Measurements from ENCODE around the gene TSR1. TPM values are rescaled to one million over a fixed set of nuclear protein-coding genes. Genes with fewer than 3 reads are reported as not detected.

Gene TSR1
- total and polyA plus RNA-seq, 2 donors (not counting 1 experiment from before 2014, with no cell fraction given): 10.2 to 31.5 TPM

DNA sequence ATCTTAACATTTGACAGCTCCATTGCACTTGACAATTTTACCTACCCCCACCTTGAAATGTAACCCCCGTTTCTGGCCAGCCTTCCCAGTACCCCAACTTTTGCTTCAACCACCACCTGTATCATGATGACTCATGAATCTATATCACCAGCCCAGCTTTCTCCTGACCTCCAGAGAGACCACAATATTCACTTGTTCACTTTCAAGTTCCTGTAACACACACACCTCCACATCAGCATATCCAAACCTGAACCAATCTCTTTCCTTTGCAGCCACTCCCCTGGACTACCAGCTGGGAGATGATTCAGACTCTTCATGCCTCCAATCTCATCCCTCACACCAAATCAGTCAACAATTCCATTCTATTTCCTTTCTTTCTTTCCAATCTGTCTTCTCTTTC lies 40.7 kb downstream of the TSR1 start:
- Histone ChIP-seq H3K79me2 (ENCODE audit: control insufficient read depth, insufficient read depth, low read length) (peaks cover 33% of the 10 kb centered on the region), H3K27ac (ENCODE audit: low read length in 2 of 2) (no peak overlapping the region), H3K4me3 (ENCODE audit: control extremely low read depth in 1 of 5, extremely low read depth in 1 of 5, insufficient read depth in 1 of 5, low read depth in 2 of 5, low read length in 4 of 5) (no peak overlapping the region), H2AFZ (ENCODE audit: insufficient read depth, low read depth, low read length, poor library complexity, severe bottlenecking) (no peak overlapping the region), H3K9ac (ENCODE audit: low read length) (no peak overlapping the region), H3K4me2 (replicated peaks; ENCODE audit: low read depth, low read length, poor library complexity, severe bottlenecking) (no peak overlapping the region), H3K36me3 (replicated peaks in 1 of 2; ENCODE audit: control extremely low read depth in 1 of 2, control insufficient read depth in 1 of 2, extremely low read depth in 1 of 2, insufficient read depth in 2 of 2, low read length in 1 of 2) (peaks cover 2 to 82% of the 10 kb centered on the region in 2 experiments), H3K9me3 (ENCODE audit: control extremely low read depth in 1 of 3, control insufficient read depth in 2 of 3, insufficient read depth in 1 of 3, low read length in 2 of 3) (no peaks in the 10 kb centered on the region), H4K20me1 (ENCODE audit: control insufficient read depth, insufficient read depth, low read length, poor library complexity, severe bottlenecking) (no peaks in the 10 kb centered on the region), H3K4me1 (ENCODE audit: control insufficient read depth in 2 of 2, insufficient read depth in 2 of 2, low read length in 2 of 2) (no peaks in the 10 kb centered on the region), H3K27me3 (replicated peaks in 1 of 4; ENCODE audit: control extremely low read depth in 1 of 4, control insufficient read depth in 3 of 4, insufficient read depth in 4 of 4, low read length in 3 of 4) (no peaks in the 10 kb centered on the region)
- ATAC-seq (ENCODE audit: low read depth): no peak
- intact Hi-C loops (cut with micrococcal nuclease): no loop called here
- WGBS (ENCODE audit: insufficient coverage): 100% methylated on average over 1 of the region's 1 CpG
- Mint-ChIP-seq H3K9me3 (ENCODE audit: insufficient read depth) (no peaks in the 10 kb centered on the region), H3K27ac (no peak overlapping the region), H3K27me3 (no peaks in the 10 kb centered on the region), H3K4me1 (no peaks in the 10 kb centered on the region), H3K4me3 (no peak overlapping the region)
- TF ChIP-seq, protein P1, sequence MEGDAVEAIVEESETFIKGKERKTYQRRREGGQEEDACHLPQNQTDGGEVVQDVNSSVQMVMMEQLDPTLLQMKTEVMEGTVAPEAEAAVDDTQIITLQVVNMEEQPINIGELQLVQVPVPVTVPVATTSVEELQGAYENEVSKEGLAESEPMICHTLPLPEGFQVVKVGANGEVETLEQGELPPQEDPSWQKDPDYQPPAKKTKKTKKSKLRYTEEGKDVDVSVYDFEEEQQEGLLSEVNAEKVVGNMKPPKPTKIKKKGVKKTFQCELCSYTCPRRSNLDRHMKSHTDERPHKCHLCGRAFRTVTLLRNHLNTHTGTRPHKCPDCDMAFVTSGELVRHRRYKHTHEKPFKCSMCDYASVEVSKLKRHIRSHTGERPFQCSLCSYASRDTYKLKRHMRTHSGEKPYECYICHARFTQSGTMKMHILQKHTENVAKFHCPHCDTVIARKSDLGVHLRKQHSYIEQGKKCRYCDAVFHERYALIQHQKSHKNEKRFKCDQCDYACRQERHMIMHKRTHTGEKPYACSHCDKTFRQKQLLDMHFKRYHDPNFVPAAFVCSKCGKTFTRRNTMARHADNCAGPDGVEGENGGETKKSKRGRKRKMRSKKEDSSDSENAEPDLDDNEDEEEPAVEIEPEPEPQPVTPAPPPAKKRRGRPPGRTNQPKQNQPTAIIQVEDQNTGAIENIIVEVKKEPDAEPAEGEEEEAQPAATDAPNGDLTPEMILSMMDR (IDR thresholded peaks at IDR 0.05): no peak
- no peak for TF ChIP-seq EZH2 (IDR thresholded peaks at IDR 0.05; ENCODE audit: borderline replicate concordance, insufficient read depth, low read depth, low read length, poor library complexity, severe bottlenecking)
- CTCF ChIA-PET: interaction anchor here (0.6 to 1.3 kb wide), 3 partner anchors 12 to 402 kb away, joined by 3 to 4 read pairs (median 3); no protein-coding TSS in a partner anchor
- POLR2A ChIA-PET: no interaction called here
- DNase-seq: no peak

DNA sequence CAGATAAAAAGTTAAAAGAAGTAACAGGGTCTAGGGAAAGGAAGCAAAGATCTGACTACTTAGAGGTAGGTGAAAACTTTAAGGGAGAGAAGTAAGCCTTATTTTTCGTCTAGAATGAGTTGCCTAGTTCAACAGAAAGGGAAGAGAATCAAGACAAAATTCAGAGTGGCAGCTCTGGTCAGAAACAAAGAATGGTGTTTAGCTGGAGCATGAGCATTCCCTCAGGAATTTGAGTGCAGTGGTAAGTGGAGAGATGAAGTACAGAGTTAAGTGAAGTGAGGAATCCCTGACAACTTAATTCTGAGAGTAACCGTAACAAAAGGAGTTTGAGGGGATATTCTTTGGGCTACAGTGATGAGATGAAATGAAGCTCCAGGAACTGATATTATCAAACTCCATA lies 44.2 kb downstream of the TSR1 start:
- POLR2A ChIA-PET: no interaction called here
- intact Hi-C loops (cut with micrococcal nuclease): no loop called here
- peaks cover 5% of the 10 kb centered on the region for H3K4me1 Mint-ChIP-seq

More for the DNA sequence above, 44.2 kb downstream of the TSR1 start:
- 95% methylated on average over 1 of the region's 2 CpGs for WGBS (ENCODE audit: insufficient coverage)
- Mint-ChIP-seq H3K4me3 (no peak overlapping the region), H3K9me3 (ENCODE audit: insufficient read depth) (no peaks in the 10 kb centered on the region), H3K27ac (no peak overlapping the region), H3K27me3 (no peaks in the 10 kb centered on the region)
- no peak for TF ChIP-seq EZH2 (IDR thresholded peaks at IDR 0.05; ENCODE audit: borderline replicate concordance, insufficient read depth, low read depth, low read length, poor library complexity, severe bottlenecking)
- TF ChIP-seq, protein P1 (IDR thresholded peaks at IDR 0.05): no peak
- Histone ChIP-seq H3K9ac (ENCODE audit: low read length) (no peak overlapping the region), H3K36me3 (replicated peaks in 1 of 2; ENCODE audit: control extremely low read depth in 1 of 2, control insufficient read depth in 1 of 2, extremely low read depth in 1 of 2, insufficient read depth in 2 of 2, low read length in 1 of 2) (peaks cover 2 to 79% of the 10 kb centered on the region in 2 experiments), H3K4me1 (ENCODE audit: control insufficient read depth in 2 of 2, insufficient read depth in 2 of 2, low read length in 2 of 2) (peaks cover 0 to 2% of the 10 kb centered on the region in 2 donors), H4K20me1 (ENCODE audit: control insufficient read depth, insufficient read depth, low read length, poor library complexity, severe bottlenecking) (no peaks in the 10 kb centered on the region), H2AFZ (ENCODE audit: insufficient read depth, low read depth, low read length, poor library complexity, severe bottlenecking) (no peak overlapping the region), H3K9me3 (ENCODE audit: control extremely low read depth in 1 of 3, control insufficient read depth in 2 of 3, insufficient read depth in 1 of 3, low read length in 2 of 3) (no peaks in the 10 kb centered on the region), H3K27ac (ENCODE audit: low read length in 2 of 2) (no peak overlapping the region), H3K79me2 (ENCODE audit: control insufficient read depth, insufficient read depth, low read length) (peaks cover 15% of the 10 kb centered on the region), H3K4me3 (ENCODE audit: control extremely low read depth in 1 of 5, extremely low read depth in 1 of 5, insufficient read depth in 1 of 5, low read depth in 2 of 5, low read length in 4 of 5) (no peak overlapping the region), H3K4me2 (replicated peaks; ENCODE audit: low read depth, low read length, poor library complexity, severe bottlenecking) (no peak overlapping the region), H3K27me3 (replicated peaks in 1 of 4; ENCODE audit: control extremely low read depth in 1 of 4, control insufficient read depth in 3 of 4, insufficient read depth in 4 of 4, low read length in 3 of 4) (no peaks in the 10 kb centered on the region)
- no peak for DNase-seq
- no peak for ATAC-seq (ENCODE audit: low read depth)
- CTCF ChIA-PET: interaction anchor here (1.0 to 1.2 kb wide), 2 partner anchors 9 to 11 kb away, joined by 3 to 5 read pairs; partner anchors contain the start of genes SMG6 and SRR

Measured in B cell (primary cell).